Measurements from ENCODE around the gene C19orf38.

C19orf38 gene

GRCh38 chr19:10871711-10872545, 23.7 kb downstream of the C19orf38 start:
- Histone ChIP-seq H3K9me3 (ENCODE audit: control insufficient read depth, insufficient read depth, low read length) (no peaks in the 10 kb centered on the region), H3K27me3 (ENCODE audit: control insufficient read depth, low read length) (no peaks in the 10 kb centered on the region), H3K27ac (ENCODE audit: low read depth, low read length) (peak overlapping the region; percentile 78), H3K4me1 (ENCODE audit: control insufficient read depth, low read length) (peaks cover 63% of the 10 kb centered on the region), H3F3A (ENCODE audit: control insufficient read depth, insufficient read depth) (peaks cover 14% of the 10 kb centered on the region), H3K36me3 (ENCODE audit: control insufficient read depth, low read length) (peaks cover 13% of the 10 kb centered on the region), H3K9me2 (replicated peaks; ENCODE audit: control insufficient read depth, low read length) (no peaks in the 10 kb centered on the region), H4K20me1 (ENCODE audit: control insufficient read depth, insufficient read depth, low read depth, low read length) (no peaks in the 10 kb centered on the region), H3K4me2 (ENCODE audit: low read length) (peak overlapping the region; percentile 97), H3K4me3 (ENCODE audit: low read length) (peak overlapping the region; percentile 79), H3K79me2 (ENCODE audit: control insufficient read depth, low read length) (peaks cover 54% of the 10 kb centered on the region)
- no peak for TF ChIP-seq EZH2phosphoT487 (IDR thresholded peaks at IDR 0.05; ENCODE audit: borderline replicate concordance, low read length)
- no peak for TF ChIP-seq CTCF (IDR thresholded peaks at IDR 0.05; ENCODE audit: low read depth, low read length, poor library complexity, severe bottlenecking)

GRCh38 chr19:10872546-10873107, 24.4 kb downstream of the C19orf38 start:
- no peak for TF ChIP-seq EZH2phosphoT487 (IDR thresholded peaks at IDR 0.05; ENCODE audit: borderline replicate concordance, low read length)
- TF ChIP-seq CTCF (IDR thresholded peaks at IDR 0.05; ENCODE audit: low read depth, low read length, poor library complexity, severe bottlenecking), result no peak
- H3K4me3 ChIP-seq (ENCODE audit: low read length), result peak overlapping the region; percentile 79
- peaks cover 63% of the 10 kb centered on the region for H3K4me1 ChIP-seq (ENCODE audit: control insufficient read depth, low read length)
- peak overlapping the region; percentile 78 for H3K27ac ChIP-seq (ENCODE audit: low read depth, low read length)
- H3K36me3 ChIP-seq (ENCODE audit: control insufficient read depth, low read length), result peaks cover 13% of the 10 kb centered on the region
- H3K27me3 ChIP-seq (ENCODE audit: control insufficient read depth, low read length), result no peaks in the 10 kb centered on the region
- no peaks in the 10 kb centered on the region for H3K9me3 ChIP-seq (ENCODE audit: control insufficient read depth, insufficient read depth, low read length)
- peak overlapping the region; percentile 97 for H3K4me2 ChIP-seq (ENCODE audit: low read length)
- peaks cover 61% of the 10 kb centered on the region for H3K79me2 ChIP-seq (ENCODE audit: control insufficient read depth, low read length)
- peaks cover 15% of the 10 kb centered on the region for H3F3A ChIP-seq (ENCODE audit: control insufficient read depth, insufficient read depth)
- H3K9me2 ChIP-seq (replicated peaks; ENCODE audit: control insufficient read depth, low read length), result no peaks in the 10 kb centered on the region
- no peaks in the 10 kb centered on the region for H4K20me1 ChIP-seq (ENCODE audit: control insufficient read depth, insufficient read depth, low read depth, low read length)

- no peak overlapping the region for H3K4me3 ChIP-seq (ENCODE audit: low read length)
- no peaks in the 10 kb centered on the region for H3K9me2 ChIP-seq (replicated peaks; ENCODE audit: control insufficient read depth, low read length)
- peaks cover 13% of the 10 kb centered on the region for H3F3A ChIP-seq (ENCODE audit: control insufficient read depth, insufficient read depth)
- no peak overlapping the region for H3K27ac ChIP-seq (ENCODE audit: low read depth, low read length)
- peak overlapping the region; percentile 12 for H3K4me2 ChIP-seq (ENCODE audit: low read length)
- no peaks in the 10 kb centered on the region for H4K20me1 ChIP-seq (ENCODE audit: control insufficient read depth, insufficient read depth, low read depth, low read length)
- H3K27me3 ChIP-seq (ENCODE audit: control insufficient read depth, low read length), result no peaks in the 10 kb centered on the region
- peaks cover 13% of the 10 kb centered on the region for H3K36me3 ChIP-seq (ENCODE audit: control insufficient read depth, low read length)
- H3K9me3 ChIP-seq (ENCODE audit: control insufficient read depth, insufficient read depth, low read length), result no peaks in the 10 kb centered on the region
- TF ChIP-seq CTCF (IDR thresholded peaks at IDR 0.05; ENCODE audit: low read depth, low read length, poor library complexity, severe bottlenecking) (no peak), EZH2phosphoT487 (IDR thresholded peaks at IDR 0.05; ENCODE audit: borderline replicate concordance, low read length) (no peak)
- peaks cover 63% of the 10 kb centered on the region for H3K4me1 ChIP-seq (ENCODE audit: control insufficient read depth, low read length)
- H3K79me2 ChIP-seq (ENCODE audit: control insufficient read depth, low read length), result peaks cover 73% of the 10 kb centered on the region
Measured at GRCh38 chr19:10874024-10874423, 25.8 kb downstream of the C19orf38 start.
